HG03097 (cell line): ENCODE results near the gene ATXN10.
"Not testable (repeated sequence)": the region's sequence is repeated elsewhere in the genome, so short reads cannot be mapped to it uniquely, and the experiment has no call there.

Source experiments
- ATAC-seq: cut with Tn5 transposase; IDR thresholded peaks from one replicate; pipeline ENCODE4 v1.9.1; 2021; ENCODE audit not compliant: unreplicated experiment, low FRiP score

ATXN10 gene

DNA sequence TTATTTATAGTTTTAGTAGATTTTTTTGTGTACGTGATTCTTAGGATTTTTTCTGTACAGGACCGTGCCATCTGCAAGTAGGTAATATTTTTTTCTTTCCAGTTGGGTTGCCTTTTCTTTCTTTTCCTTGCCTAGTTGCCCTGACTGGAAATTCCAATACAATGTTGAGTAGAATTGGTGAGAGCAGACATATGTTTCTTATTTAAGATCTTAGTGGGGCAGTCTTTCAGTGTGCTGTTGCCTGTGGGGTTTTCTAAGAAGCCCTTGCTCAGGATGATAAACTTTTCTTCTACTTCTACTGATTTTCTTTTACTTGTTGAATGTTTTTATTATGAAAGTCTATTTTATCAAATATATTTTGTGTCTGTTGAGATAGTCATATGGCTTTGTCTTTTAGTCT, 33.0 kb downstream of the ATXN10 start:
- no peak for ATAC-seq

DNA sequence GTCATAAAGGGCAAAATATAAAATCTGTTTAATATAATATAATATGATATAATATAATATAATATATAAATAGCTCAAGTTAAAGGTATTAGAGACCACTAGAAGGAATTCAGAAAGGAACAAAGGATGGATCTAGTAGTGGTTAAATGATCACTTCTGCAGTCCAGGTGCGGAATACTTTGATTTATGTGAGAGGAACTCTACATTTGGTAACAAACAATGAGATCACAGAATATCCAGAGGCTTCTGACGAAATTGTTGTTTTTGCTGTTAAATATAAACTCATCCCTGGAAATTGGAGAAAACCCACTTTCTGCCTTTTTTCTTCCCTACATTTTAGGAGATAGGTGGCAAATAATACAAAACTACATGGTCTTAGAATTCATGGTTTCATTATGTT, 36.0 kb downstream of the ATXN10 start:
- ATAC-seq, result no peak

- ATAC-seq, result no peak
Observed at GRCh38 chr22:45708145-45708544, 36.5 kb downstream of the ATXN10 start.

DNA sequence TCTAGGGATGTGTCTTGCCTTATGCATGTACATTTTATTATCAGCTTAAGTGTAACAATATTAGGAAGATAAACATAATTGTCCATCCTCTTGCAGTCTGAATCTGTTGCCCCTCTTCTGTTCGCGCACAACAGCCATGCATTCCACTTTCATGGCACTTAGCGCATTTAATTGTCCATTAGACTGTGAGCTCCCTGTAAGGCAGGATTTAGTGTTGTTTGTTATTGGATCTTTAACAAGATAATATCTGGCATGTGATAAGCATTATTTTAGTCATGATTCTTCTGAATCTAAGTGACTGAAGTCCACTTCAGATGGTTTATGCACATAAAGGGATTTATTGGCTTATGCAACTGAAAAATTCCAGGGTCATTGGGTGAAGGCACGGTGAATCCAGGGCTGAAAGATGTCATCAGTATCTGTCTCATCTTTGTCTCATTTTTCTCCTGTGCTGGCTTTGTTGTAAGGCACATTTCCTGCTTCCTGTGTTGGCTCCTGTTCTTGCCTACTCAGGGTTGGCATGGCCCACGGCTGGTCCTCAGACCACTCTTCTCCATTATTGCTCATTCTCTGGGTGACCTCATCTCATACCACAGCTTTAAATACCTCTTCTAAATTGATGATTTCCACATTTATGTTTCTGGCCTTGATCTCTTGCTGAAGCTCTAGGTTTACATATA, 37.6 kb downstream of the ATXN10 start:
- ATAC-seq, result no peak

- ATAC-seq, result no peak
Observed at GRCh38 chr22:45709866-45710265, 38.2 kb downstream of the ATXN10 start.

DNA sequence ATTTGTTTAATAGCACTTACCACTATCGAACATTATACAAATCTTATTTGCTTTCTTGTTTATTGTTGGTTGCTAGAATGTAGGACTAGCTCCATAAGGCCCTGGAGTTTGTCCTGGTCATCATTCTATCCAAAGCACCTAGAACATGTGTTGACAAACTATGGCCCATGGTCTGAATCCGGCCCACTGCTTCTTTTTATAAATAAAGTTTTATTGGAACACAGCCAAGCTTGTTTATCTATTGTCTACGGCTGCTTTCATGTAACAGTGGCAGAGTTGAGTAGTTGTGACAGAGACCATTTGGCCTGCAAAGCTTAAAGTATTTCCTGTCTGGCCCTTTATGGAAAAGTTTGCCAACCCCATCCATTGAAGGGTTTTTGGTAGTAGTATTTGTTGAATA, 38.8 kb downstream of the ATXN10 start:
- no peak for ATAC-seq

DNA sequence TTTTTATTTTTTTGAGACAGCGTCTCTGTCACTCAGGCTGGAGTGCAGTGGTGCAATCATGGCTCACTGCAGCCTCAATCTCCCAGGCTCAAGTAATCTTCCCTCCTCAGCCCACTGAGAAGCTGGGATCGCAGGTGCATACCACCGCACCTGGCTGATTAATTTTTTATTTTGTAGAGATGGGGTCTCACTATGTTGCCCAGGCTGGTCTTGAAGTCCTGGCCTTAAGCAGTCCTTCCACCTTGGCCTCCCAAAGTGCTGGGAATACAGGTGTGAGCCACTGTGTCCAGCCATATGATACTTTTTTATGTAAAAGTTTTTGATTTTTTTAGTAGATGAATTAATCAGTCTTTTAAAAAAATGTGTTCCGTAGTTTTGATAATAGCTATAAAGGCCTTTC, 42.8 kb downstream of the ATXN10 start:
- not testable (repeated sequence) for ATAC-seq

GRCh38 chr22:45717789-45718188, 46.2 kb downstream of the ATXN10 start:
- ATAC-seq, result no peak

GRCh38 chr22:45718391-45718790, 46.8 kb downstream of the ATXN10 start:
- ATAC-seq, result no peak

GRCh38 chr22:45720839-45721378, 49.3 kb downstream of the ATXN10 start:
- no peak for ATAC-seq

DNA sequence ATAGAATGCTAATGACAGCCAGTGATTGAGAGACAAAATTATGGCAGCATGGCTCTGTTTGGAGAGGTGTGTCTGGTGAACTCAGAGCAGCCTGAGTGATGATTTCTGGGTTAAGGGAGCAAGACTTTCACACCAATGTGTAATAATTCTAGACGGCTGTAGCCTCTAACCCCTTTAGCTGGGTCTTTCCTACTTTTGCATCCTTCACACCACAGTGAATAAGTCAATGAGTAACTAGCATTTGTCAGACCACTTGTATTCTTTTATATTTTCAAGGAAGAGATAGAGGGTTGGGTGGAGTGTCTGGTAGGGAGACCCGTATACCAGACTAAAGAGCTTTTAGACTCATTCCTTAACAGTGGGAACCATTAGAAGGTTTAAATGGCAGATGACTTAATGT, 50.4 kb downstream of the ATXN10 start:
- ATAC-seq, result no peak

GRCh38 chr22:45726081-45726480, 54.4 kb downstream of the ATXN10 start:
- no peak for ATAC-seq

- no peak for ATAC-seq
Observed at GRCh38 chr22:45731041-45731797, 59.6 kb downstream of the ATXN10 start.

DNA sequence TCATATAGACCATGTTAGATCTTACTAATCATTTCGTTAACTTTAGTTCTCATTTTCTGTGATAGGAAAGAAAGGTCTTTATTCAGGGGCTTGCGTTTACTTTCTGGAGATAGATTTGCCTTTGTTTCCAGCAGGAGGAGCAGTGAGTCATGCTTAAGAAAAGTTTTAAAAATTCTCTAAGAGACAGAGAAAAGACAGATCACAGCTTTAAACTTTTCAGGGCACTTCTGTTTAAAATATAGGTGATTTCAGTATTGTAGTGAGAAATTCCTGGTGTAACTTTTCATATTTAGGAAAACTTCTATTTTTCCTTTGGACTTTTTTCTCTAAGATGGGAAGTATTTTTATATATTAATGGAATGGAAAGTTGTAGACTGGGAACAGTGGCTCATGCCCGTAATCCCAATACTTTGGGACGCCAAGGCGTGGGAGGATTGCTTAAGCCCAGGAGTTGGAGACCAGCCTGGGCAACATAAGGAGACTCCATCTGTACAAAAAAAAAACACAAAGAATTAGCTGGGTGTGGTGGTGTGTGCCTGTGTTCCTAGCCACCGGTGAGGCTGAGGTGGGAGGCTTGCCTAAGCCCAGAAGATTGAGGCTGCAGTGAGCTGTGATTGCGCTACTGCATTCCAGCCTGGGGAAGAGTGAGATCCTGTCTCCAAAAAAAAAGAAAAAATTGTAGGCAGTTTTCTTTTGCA, 60.3 kb downstream of the ATXN10 start:
- no peak for ATAC-seq

DNA sequence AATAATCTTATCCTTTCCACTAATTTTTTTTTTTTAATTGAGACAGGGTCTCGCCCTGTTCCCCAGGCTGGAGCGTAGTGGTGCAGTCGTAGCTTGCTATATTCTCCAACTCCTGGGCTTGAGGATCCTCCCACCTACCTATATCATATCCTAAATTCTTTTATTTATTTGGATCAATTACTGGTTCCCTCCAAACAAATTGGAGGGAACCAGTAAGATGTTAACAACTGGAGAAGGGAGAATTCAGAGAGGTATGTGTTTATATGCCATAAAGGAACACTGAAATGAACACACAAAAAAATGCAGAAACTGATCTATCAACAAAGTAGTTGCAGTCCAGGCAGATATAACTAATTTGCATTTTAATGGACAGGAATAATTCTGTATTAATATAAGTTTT, 63.6 kb downstream of the ATXN10 start:
- no peak for ATAC-seq

- ATAC-seq, result no peak
Observed at GRCh38 chr22:45738206-45738605, 66.6 kb downstream of the ATXN10 start.

GRCh38 chr22:45740236-45740635, 68.6 kb downstream of the ATXN10 start:
- ATAC-seq, result no peak

- no peak for ATAC-seq
Observed at GRCh38 chr22:45742866-45743450, 71.3 kb downstream of the ATXN10 start.

DNA sequence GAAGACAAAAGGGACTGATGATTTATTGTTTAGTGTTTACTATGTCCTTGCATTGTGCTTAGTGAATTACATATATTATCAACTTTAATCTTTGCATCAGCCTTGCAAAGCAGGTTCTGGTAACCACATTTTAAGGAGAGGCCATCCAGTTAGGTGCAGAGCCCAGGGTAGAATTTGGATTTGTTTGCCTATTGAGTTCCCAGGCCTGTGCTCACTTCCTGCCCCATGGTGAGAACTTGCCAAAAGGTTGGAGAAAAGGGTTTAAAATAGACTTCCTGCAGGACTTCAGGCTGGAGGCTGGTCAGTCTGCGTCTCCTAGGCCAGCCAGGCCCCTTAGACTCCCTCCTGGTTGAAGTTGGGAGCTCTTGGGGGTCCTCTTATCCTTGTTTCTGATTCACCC, 72.1 kb downstream of the ATXN10 start:
- no peak for ATAC-seq

DNA sequence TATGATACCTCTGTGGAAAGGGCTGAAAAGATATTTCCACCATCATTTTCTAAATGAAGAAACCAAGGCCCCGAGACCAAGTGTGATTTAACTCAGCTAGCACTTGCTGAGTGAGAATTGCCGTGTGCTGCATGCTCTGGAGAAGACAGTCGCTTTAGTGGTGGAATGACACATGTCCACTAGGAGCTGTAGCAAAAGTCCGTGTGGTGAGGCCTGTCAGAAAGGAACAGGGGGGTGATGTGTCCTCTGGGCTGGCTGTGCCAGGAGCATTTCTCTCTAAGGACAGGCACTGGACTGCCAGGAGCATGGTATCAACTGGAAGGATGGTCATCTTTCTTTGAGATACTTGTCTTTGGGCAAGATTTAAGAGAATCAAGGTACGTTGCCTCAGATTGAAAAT, 72.8 kb downstream of the ATXN10 start:
- ATAC-seq, result no peak

DNA sequence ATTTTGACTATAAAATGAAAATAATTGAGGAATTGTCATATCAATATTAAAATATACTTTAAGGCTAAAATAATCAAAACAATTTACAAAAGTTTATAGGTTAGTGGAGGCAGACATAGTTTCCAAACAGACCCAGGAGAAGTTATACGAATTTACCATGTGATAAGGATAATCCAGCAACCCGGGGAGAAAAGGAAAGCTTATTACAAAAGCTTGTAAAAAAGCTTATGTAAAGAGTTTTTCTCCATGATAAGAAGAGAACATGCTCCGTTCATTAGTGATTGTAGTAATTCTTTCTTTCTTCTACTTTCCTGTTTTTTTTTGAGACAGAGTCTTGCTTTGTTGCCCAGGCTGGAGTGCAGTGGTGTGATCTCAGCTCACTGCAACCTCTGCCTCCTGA, 79.0 kb downstream of the ATXN10 start:
- no peak for ATAC-seq
